ENCODE measurements around the gene ACIN1. TPM values are rescaled to one million over a fixed set of nuclear protein-coding genes. Genes with fewer than 3 reads are reported as not detected.

ACIN1 gene
- total and polyA plus RNA-seq, 2 experiments from 2014 or later: 76.1 to 172 TPM

- Mint-ChIP-seq H3K36me3 (ENCODE audit: low read depth) (peaks cover 89% of the 10 kb centered on the region), H3K27me3 (ENCODE audit: insufficient read depth, low read depth, poor library complexity) (peaks cover 2% of the 10 kb centered on the region), H3K9me3 (no peaks in the 10 kb centered on the region), H3K27ac (no peak overlapping the region), H3K4me1 (peaks cover 2% of the 10 kb centered on the region), H3K4me3 (no peak overlapping the region)
- Histone ChIP-seq H3K79me2 (replicated peaks; ENCODE audit: insufficient read depth) (peaks cover 23% of the 10 kb centered on the region), H3K27me3 (ENCODE audit: insufficient read depth) (no peaks in the 10 kb centered on the region), H3K4me1 (ENCODE audit: insufficient read depth) (no peaks in the 10 kb centered on the region), H3K27ac (ENCODE audit: low read depth) (no peak overlapping the region), H3K36me3 (ENCODE audit: insufficient read depth) (peaks cover 85% of the 10 kb centered on the region), H3K9me2 (ENCODE audit: insufficient read depth) (no peaks in the 10 kb centered on the region), H3K4me2 (no peak overlapping the region), H2AFZ (no peak overlapping the region), H4K20me1 (replicated peaks; ENCODE audit: insufficient read depth) (peaks cover 28% of the 10 kb centered on the region), H3F3A (replicated peaks; ENCODE audit: low read depth) (peaks cover 40% of the 10 kb centered on the region), H3K4me3 (no peak overlapping the region)
- ATAC-seq (no peak), DNase-seq (ENCODE audit: low spot score) (no peak)
- TF ChIP-seq JUNB (IDR thresholded peaks at IDR 0.05; ENCODE audit: unreplicated experiment) (no peak), CREB1 (CRISPR knock-in tag; IDR thresholded peaks at IDR 0.05; ENCODE audit: low read depth) (no peak), ETS1 (IDR thresholded peaks at IDR 0.05) (no peak)
These were observed 17.0 kb downstream of the ACIN1 start for GRCh38 chr14:23077962-23078361.

DNA sequence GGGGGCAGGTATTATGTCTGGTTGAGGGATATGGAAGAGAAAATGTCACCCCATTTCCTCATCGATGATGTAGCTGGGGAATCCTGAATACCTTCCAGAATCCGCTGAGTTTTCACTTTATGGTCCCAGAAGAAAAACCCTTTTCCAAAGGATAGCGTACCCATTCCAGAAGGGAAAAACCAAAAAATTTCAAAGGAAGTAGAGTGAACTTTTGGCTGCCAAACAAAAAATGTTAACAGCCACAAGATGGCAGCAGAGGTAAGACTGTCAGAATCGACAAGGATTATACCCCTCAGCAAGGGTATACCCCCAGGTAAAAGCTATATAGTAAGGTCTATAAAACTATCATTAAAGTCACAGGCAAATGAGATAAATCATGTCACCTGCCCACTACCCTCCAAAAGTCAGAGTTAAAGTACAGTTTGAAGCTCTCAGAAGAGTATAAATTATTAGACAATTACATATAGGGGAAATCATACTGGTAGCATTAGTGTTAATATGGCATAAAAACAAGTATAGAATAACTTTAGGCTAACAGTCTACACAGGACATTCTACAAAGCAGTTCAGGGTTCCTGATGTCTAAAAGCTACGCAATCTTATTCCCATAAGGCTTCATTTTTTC lies 18.0 kb downstream of the ACIN1 start:
- Histone ChIP-seq H2AFZ (no peak overlapping the region), H3K4me3 (no peak overlapping the region), H3K27me3 (ENCODE audit: insufficient read depth) (no peaks in the 10 kb centered on the region), H3K4me2 (no peak overlapping the region), H3F3A (replicated peaks; ENCODE audit: low read depth) (peaks cover 40% of the 10 kb centered on the region), H4K20me1 (replicated peaks; ENCODE audit: insufficient read depth) (peaks cover 18% of the 10 kb centered on the region), H3K9me2 (ENCODE audit: insufficient read depth) (no peaks in the 10 kb centered on the region), H3K79me2 (replicated peaks; ENCODE audit: insufficient read depth) (peaks cover 32% of the 10 kb centered on the region), H3K4me1 (ENCODE audit: insufficient read depth) (peaks cover 10% of the 10 kb centered on the region), H3K27ac (ENCODE audit: low read depth) (no peak overlapping the region), H3K36me3 (ENCODE audit: insufficient read depth) (peaks cover 75% of the 10 kb centered on the region)
- Mint-ChIP-seq H3K27me3 (ENCODE audit: insufficient read depth, low read depth, poor library complexity) (no peaks in the 10 kb centered on the region), H3K4me1 (peaks cover 13% of the 10 kb centered on the region), H3K27ac (no peak overlapping the region), H3K4me3 (no peak overlapping the region), H3K9me3 (no peaks in the 10 kb centered on the region), H3K36me3 (ENCODE audit: low read depth) (peaks cover 94% of the 10 kb centered on the region)
- no peak for TF ChIP-seq ZNF331 (CRISPR knock-in tag; IDR thresholded peaks at IDR 0.05; ENCODE audit: low read depth)
- TF ChIP-seq, protein P1, sequence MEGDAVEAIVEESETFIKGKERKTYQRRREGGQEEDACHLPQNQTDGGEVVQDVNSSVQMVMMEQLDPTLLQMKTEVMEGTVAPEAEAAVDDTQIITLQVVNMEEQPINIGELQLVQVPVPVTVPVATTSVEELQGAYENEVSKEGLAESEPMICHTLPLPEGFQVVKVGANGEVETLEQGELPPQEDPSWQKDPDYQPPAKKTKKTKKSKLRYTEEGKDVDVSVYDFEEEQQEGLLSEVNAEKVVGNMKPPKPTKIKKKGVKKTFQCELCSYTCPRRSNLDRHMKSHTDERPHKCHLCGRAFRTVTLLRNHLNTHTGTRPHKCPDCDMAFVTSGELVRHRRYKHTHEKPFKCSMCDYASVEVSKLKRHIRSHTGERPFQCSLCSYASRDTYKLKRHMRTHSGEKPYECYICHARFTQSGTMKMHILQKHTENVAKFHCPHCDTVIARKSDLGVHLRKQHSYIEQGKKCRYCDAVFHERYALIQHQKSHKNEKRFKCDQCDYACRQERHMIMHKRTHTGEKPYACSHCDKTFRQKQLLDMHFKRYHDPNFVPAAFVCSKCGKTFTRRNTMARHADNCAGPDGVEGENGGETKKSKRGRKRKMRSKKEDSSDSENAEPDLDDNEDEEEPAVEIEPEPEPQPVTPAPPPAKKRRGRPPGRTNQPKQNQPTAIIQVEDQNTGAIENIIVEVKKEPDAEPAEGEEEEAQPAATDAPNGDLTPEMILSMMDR (conservative IDR thresholded peaks at IDR 0.05; ENCODE audit: low read depth in 2 of 2): peak; percentile 62 to 78
- ATAC-seq: peak; percentile 61
- DNase-seq (ENCODE audit: low spot score): peak; percentile 74

DNA sequence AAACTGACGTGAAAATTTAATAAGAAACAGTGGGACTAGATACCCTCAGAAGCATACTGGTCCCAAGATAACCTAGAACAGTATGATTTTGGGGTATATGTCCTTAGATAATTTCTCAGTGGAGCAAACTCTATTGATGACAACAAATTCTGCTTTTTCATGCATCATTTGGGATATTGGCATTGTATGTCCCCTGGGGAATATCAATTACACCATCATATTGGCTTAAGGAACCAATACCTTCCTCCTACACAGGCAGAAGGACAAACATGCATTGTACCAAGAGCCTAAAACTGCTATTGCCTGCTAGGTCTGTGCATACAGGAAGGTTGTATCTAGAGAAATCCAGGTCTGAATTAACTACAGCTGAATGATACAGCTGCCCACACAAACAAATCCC lies 20.0 kb downstream of the ACIN1 start:
- H3K27ac ChIP-seq (ENCODE audit: low read depth): no peak overlapping the region
- peaks cover 83% of the 10 kb centered on the region for H3K36me3 Mint-ChIP-seq (ENCODE audit: low read depth)
- H3K4me2 ChIP-seq: no peak overlapping the region
- H2AFZ ChIP-seq: no peak overlapping the region
- ATAC-seq: no peak
- H3K9me2 ChIP-seq (ENCODE audit: insufficient read depth): no peaks in the 10 kb centered on the region
- DNase-seq (ENCODE audit: low spot score): no peak
- H3K4me1 Mint-ChIP-seq: peaks cover 22% of the 10 kb centered on the region
- peaks cover 47% of the 10 kb centered on the region for H3K79me2 ChIP-seq (replicated peaks; ENCODE audit: insufficient read depth)
- H4K20me1 ChIP-seq (replicated peaks; ENCODE audit: insufficient read depth): peaks cover 13% of the 10 kb centered on the region; the same call in 1 of the 2 replicates
- no peak overlapping the region for H3K27ac Mint-ChIP-seq
- peaks cover 20% of the 10 kb centered on the region for H3K4me1 ChIP-seq (ENCODE audit: insufficient read depth)
- no peaks in the 10 kb centered on the region for H3K9me3 Mint-ChIP-seq
- H3K36me3 ChIP-seq (ENCODE audit: insufficient read depth): peaks cover 56% of the 10 kb centered on the region
- no peak overlapping the region for H3K4me3 Mint-ChIP-seq
- no peaks in the 10 kb centered on the region for H3K27me3 ChIP-seq (ENCODE audit: insufficient read depth)
- H3F3A ChIP-seq (replicated peaks; ENCODE audit: low read depth): peaks cover 42% of the 10 kb centered on the region
- H3K4me3 ChIP-seq: no peak overlapping the region
- peaks cover 7% of the 10 kb centered on the region for H3K27me3 Mint-ChIP-seq (ENCODE audit: insufficient read depth, low read depth, poor library complexity)
- TF ChIP-seq, protein P1 (conservative IDR thresholded peaks at IDR 0.05; ENCODE audit: low read depth in 2 of 2): no peak
- TF ChIP-seq CREB1 (CRISPR knock-in tag; IDR thresholded peaks at IDR 0.05; ENCODE audit: low read depth) (no peak), ETS1 (IDR thresholded peaks at IDR 0.05) (no peak), STAT1 (IDR thresholded peaks at IDR 0.05; ENCODE audit: unreplicated experiment) (no peak), NANOG (IDR thresholded peaks at IDR 0.05; ENCODE audit: borderline replicate concordance) (no peak)
- TF ChIP-seq, protein P2, sequence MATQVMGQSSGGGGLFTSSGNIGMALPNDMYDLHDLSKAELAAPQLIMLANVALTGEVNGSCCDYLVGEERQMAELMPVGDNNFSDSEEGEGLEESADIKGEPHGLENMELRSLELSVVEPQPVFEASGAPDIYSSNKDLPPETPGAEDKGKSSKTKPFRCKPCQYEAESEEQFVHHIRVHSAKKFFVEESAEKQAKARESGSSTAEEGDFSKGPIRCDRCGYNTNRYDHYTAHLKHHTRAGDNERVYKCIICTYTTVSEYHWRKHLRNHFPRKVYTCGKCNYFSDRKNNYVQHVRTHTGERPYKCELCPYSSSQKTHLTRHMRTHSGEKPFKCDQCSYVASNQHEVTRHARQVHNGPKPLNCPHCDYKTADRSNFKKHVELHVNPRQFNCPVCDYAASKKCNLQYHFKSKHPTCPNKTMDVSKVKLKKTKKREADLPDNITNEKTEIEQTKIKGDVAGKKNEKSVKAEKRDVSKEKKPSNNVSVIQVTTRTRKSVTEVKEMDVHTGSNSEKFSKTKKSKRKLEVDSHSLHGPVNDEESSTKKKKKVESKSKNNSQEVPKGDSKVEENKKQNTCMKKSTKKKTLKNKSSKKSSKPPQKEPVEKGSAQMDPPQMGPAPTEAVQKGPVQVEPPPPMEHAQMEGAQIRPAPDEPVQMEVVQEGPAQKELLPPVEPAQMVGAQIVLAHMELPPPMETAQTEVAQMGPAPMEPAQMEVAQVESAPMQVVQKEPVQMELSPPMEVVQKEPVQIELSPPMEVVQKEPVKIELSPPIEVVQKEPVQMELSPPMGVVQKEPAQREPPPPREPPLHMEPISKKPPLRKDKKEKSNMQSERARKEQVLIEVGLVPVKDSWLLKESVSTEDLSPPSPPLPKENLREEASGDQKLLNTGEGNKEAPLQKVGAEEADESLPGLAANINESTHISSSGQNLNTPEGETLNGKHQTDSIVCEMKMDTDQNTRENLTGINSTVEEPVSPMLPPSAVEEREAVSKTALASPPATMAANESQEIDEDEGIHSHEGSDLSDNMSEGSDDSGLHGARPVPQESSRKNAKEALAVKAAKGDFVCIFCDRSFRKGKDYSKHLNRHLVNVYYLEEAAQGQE (IDR thresholded peaks at IDR 0.05; ENCODE audit: unreplicated experiment): no peak

Data from GM23338 (cell line).